HepG2 (cell line): Measurements from ENCODE around the gene DSG2. TPM values are rescaled to one million over a fixed set of nuclear protein-coding genes. Genes with fewer than 3 reads are reported as not detected.
A peak's percentile ranks its signal among the peaks of the same experiment; 100 is the strongest.

Experiments used
- DNMT1 ChIP-seq: sonication (generic); formaldehyde crosslinking; IDR thresholded peaks from 2 replicates; pipeline ENCODE4 v1.5.1; 2020; ENCODE audit warnings: mild to moderate bottlenecking, missing genetic modification reagents
- GATAD2A ChIP-seq: IDR thresholded peaks from 2 replicates; pipeline ENCODE4 v1.6.1; 2016
- REPIN1 ChIP-seq: sonication (generic); formaldehyde crosslinking; IDR thresholded peaks from 2 replicates; pipeline ENCODE4 v1.8.0; 2022; ENCODE audit warnings: missing genetic modification reagents, low read depth, mild to moderate bottlenecking, borderline replicate concordance
- SOX6 ChIP-seq, 2 experiments: fragments of 450-650 bp in 1 of 2; sonication (generic) in 1 of 2; formaldehyde crosslinking in 1 of 2; IDR thresholded peaks; 2 replicates each; pipeline versions ENCODE4 v1.4.0 to v1.6.1; 2017 to 2020; ENCODE audit warnings: antibody characterized with exemption in 1 of 2, mild to moderate bottlenecking in 1 of 2, missing genetic modification reagents in 1 of 2
- STAT5B ChIP-seq: sonication (generic); formaldehyde crosslinking; IDR thresholded peaks from 2 replicates; pipeline ENCODE4 v1.4.0; 2020; ENCODE audit warnings: missing genetic modification reagents
- TFDP2 ChIP-seq: sonication (generic); formaldehyde crosslinking; IDR thresholded peaks from 2 replicates; pipeline ENCODE4 v1.4.0; 2020; ENCODE audit warnings: missing genetic modification reagents
- ZNF232 ChIP-seq: sonication (generic); formaldehyde crosslinking; IDR thresholded peaks from 2 replicates; pipeline ENCODE4 v1.4.0; 2020; ENCODE audit warnings: missing genetic modification reagents, borderline replicate concordance
- ZNF503 ChIP-seq: sonication (generic); formaldehyde crosslinking; IDR thresholded peaks from 2 replicates; pipeline ENCODE4 v1.4.0; 2020; ENCODE audit warnings: missing genetic modification reagents
- ZNF567 ChIP-seq: sonication (generic); formaldehyde crosslinking; IDR thresholded peaks from 2 replicates; pipeline ENCODE4 v1.8.1; 2023; ENCODE audit warnings: mild to moderate bottlenecking, missing genetic modification reagents, borderline replicate concordance
- polyA plus RNA-seq, 8 experiments: library from polyadenylated mRNA; depleted of rRNA in 3 of 8; stranded (reverse) in 7 of 8; unstranded in 1 of 8; fragments of >200 nt; fragmentation: Illumina TruSeq in 4 of 8; extraction: Trizol in 4 of 8; gene quantifications; 2 replicates each; pipeline versions ENCODE4 v1.2.1 to v1.2.3, GENCODE V29; 2011 to 2016; ENCODE audit warnings: low read depth in 4 of 8, missing spikeins in 1 of 8, mixed read lengths in 1 of 8; ENCODE audit not compliant: insufficient read depth in 1 of 8
- total RNA-seq, 5 experiments: library from RNA; depleted of rRNA; stranded (reverse); fragments of >200 nt; fragmentation: Illumina TruSeq; extraction: Trizol; gene quantifications; 2 replicates each; pipeline ENCODE4 v1.2.3, GENCODE V29; 2016; ENCODE audit warnings: low read depth in 1 of 5

Gene DSG2
- total and polyA plus RNA-seq, 2 of the 13 experiments (the other 11 are each of a cell fraction or from before 2014, with no cell fraction given) = 23.3 to 66.7 TPM

- TF ChIP-seq REPIN1 (CRISPR knock-in tag) (no peak), STAT5B (CRISPR knock-in tag) (no peak), ZNF232 (CRISPR knock-in tag) (peak; percentile 3; the same call in 1 of the 2 replicates), TFDP2 (CRISPR knock-in tag) (0 out of 2 replicates have a peak, but pooled peaks have one; percentile 17), SOX6 (IDR thresholded peaks at IDR 0.05) (no peak), SOX6 (CRISPR knock-in tag; IDR thresholded peaks at IDR 0.05) (no peak), ZNF503 (CRISPR knock-in tag) (no peak), ZNF567 (CRISPR knock-in tag) (no peak), DNMT1 (no peak), GATAD2A (CRISPR knock-in tag) (0 out of 2 replicates have a peak, but pooled peaks have one; percentile 14)
Observed at GRCh38 chr18:31498574-31499524, 872 bp downstream of the DSG2 start (continued).
